Epithelial cell of proximal tubule (primary cell): ENCODE measurements around the gene CCL15. TPM values are rescaled to one million over a fixed set of nuclear protein-coding genes. Genes with fewer than 3 reads are reported as not detected.

Experiments
- DNase-seq: peaks from one replicate; pipeline ENCODE4 v3.0.0-alpha.2; 2011; ENCODE audit warnings: low read depth
- H3K4me3 ChIP-seq: 2 replicates; pipeline ENCODE4 v1.5.1; 2011; ENCODE audit warnings: low read depth, mild to moderate bottlenecking, low read length
- total RNA-seq: library from RNA; depleted of rRNA; stranded (reverse); fragments of >200 nt; gene quantifications from 2 replicates; pipeline ENCODE4 v1.2.3, GENCODE V29; 2015
- TF ChIP-seq, protein P1 (sequence below): conservative IDR thresholded peaks from 2 replicates; pipeline ENCODE4 v1.5.1; 2012; ENCODE audit warnings: low read depth, mild to moderate bottlenecking, low read length

CCL15 gene, protein sequence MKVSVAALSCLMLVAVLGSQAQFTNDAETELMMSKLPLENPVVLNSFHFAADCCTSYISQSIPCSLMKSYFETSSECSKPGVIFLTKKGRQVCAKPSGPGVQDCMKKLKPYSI
- total RNA-seq, result not detected in 2 replicates

DNA sequence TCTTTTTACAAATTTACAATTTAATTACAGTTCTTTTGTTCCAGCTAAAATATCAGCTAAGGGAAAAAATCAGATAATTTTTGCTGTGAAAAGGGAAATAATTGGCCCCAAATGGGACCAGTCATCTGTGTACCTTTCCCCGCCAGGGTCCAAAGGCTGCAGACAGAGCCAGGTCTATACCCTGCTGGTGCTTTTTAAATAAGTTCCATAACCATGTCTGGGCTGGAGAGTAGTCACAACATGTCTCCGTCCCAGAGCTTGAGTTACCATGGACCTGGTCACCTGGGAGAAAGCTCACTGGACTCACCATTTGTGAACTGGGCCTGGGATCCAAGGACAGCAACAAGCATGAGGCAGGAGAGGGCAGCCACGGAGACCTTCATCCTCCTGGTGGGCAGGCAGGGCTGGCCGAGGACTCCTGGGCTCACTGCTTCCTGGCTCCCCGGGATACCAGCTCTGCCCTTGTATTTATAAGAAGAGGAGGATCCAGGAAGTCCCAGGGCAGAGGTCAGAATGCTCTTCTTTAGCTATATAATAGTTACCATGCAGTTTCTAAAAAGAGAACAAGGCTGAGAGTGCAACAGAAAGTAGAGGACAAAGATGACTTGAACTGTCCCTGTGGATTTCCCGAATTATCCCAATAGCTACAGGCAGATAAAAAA is at the start of gene CCL15:
TSS of gene CCL15 (minus strand) at position 444 of the 662 bp plus-strand sequence. CDS start at position 383, 61 bp downstream.
- TF ChIP-seq, protein P1, sequence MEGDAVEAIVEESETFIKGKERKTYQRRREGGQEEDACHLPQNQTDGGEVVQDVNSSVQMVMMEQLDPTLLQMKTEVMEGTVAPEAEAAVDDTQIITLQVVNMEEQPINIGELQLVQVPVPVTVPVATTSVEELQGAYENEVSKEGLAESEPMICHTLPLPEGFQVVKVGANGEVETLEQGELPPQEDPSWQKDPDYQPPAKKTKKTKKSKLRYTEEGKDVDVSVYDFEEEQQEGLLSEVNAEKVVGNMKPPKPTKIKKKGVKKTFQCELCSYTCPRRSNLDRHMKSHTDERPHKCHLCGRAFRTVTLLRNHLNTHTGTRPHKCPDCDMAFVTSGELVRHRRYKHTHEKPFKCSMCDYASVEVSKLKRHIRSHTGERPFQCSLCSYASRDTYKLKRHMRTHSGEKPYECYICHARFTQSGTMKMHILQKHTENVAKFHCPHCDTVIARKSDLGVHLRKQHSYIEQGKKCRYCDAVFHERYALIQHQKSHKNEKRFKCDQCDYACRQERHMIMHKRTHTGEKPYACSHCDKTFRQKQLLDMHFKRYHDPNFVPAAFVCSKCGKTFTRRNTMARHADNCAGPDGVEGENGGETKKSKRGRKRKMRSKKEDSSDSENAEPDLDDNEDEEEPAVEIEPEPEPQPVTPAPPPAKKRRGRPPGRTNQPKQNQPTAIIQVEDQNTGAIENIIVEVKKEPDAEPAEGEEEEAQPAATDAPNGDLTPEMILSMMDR, result no peak
- H3K4me3 ChIP-seq, result no peak within 1 kb of the TSS
- DNase-seq, result no peak

DNA sequence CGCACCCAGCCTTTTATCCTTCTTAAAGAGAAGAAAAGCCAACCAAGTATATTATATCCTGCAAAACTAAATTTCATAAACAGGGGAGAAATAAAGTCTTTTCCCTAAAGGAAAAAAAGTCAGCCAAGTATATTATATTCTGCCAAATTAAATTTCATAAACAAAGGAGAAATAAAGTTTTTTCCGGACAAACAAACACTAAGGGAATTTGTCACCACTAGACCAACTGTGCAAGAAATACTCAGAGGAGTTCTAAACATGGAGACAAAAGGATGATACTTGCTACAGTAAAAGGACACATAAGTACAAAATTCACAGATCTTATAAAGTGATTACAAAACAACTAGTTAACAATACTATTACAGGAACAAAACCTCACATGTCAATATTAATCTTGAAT is 48.3 kb upstream of the CCL15 start:
- H3K4me3 ChIP-seq, result no peak overlapping the region
- TF ChIP-seq, protein P1, result no peak
- no peak for DNase-seq

DNA sequence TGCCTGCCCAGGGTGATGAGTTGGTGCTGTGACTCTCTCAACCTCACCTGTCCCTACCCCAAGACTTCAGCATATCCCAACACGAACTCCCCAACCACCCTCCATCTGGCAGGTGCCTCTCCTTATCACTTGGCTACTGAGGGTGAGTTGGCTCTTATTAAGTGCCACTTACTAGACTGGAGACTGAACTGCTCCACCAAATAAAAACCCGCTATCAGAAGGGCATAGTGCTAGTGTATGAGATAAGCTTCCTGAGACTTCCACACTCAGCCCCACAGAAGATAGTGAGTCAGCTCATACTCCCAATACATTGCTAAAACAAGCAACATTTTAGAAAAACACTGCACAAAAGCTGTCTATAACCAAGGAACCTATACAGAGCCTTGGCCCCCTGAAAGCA is 46.7 kb upstream of the CCL15 start:
- TF ChIP-seq, protein P1, result no peak
- H3K4me3 ChIP-seq, result no peak overlapping the region
- no peak for DNase-seq

DNA sequence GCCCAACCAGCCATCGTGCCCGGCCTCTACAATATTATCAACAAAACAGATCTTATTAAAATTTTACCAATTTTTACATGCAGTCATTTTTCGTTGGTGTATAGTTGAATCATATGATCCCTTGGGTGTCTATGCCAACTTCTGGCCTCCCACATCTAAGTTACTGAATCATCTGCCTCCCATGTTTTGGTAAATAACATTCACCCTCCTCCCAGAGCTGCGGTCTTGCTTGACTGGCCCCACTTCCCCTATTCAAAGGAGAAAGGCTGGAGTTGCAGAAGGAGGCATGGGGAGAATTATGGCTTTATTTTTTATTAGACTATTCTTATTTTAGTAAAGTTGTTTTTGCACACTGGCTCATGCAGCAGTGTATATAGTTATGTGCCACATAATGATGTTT is 34.9 kb upstream of the CCL15 start:
- DNase-seq, result no peak
- H3K4me3 ChIP-seq, result no peak overlapping the region
- TF ChIP-seq, protein P1, result no peak

DNA sequence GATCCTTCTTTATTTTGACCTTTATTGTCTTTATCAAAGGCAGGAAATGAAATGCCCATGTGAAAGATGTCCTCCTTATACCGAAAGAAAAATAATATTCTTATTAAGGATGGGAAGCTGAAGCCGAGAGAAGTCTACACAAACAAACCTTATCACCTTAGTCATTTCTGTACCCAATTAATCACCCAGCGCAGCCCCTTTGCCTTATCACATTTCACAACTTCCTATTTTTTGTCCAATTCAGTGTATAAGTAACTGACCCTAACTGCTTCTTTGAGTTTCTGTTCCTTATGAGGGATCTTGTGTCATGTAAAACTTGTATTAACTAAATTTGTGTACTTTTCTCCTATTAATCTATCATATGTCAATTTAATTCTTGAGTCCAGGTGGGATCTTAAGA is 32.8 kb upstream of the CCL15 start:
- no peak for DNase-seq
- TF ChIP-seq, protein P1, result no peak

DNA sequence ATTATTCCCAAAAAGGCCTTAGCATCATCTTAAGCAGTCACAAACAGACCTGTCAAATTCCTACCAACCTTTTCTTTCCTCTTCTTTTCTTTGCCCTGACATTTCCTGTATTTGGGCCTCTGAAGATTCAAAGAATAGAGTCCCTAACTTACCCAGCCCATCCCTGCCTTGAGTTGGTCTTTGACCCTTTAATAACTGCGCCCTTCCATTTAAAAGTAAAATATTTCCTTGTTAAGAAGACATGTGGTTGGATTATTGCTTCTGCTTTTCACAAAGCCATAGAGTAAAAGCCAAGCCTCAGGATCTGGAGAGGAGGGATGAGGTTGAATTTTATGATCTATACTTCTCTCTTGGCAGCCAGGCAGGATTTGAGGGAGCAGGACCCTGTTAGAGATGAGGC is 29.6 kb upstream of the CCL15 start:
- TF ChIP-seq, protein P1, result no peak
- H3K4me3 ChIP-seq, result no peak overlapping the region
- DNase-seq, result no peak

More for the DNA sequence above, 32.8 kb upstream of the CCL15 start:
- H3K4me3 ChIP-seq, result no peak overlapping the region

DNA sequence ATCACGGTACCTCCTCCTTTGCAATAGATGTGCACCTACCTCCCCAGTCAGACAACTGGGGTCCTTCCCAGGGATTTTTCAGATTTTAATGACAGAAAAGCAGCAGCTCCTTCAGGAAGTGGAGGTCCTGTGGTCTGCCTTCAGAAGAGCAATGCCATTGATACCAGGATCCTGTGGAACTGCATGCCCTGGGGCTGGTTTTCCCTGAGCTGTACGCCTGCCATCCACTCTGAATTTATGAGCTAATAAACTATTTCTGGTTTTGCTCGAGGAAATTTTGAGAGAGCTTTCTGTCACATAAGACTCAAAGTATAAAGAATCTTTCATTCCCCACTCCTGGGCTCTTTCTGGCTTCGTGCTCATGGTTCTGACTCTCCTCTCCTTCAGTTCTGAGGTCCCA is 26.4 kb upstream of the CCL15 start:
- DNase-seq, result no peak

More for the DNA sequence above, 26.4 kb upstream of the CCL15 start:
- no peak overlapping the region for H3K4me3 ChIP-seq
- TF ChIP-seq, protein P1, result no peak
